ENCODE measurements around the gene RTL10.

- no peak for TF ChIP-seq POLR2A (IDR thresholded peaks at IDR 0.05; ENCODE audit: low read depth, low read length)
- TF ChIP-seq RCOR1 (IDR thresholded peaks at IDR 0.05; ENCODE audit: insufficient replicate concordance, low read length), result no peak
- TF ChIP-seq, protein P1, sequence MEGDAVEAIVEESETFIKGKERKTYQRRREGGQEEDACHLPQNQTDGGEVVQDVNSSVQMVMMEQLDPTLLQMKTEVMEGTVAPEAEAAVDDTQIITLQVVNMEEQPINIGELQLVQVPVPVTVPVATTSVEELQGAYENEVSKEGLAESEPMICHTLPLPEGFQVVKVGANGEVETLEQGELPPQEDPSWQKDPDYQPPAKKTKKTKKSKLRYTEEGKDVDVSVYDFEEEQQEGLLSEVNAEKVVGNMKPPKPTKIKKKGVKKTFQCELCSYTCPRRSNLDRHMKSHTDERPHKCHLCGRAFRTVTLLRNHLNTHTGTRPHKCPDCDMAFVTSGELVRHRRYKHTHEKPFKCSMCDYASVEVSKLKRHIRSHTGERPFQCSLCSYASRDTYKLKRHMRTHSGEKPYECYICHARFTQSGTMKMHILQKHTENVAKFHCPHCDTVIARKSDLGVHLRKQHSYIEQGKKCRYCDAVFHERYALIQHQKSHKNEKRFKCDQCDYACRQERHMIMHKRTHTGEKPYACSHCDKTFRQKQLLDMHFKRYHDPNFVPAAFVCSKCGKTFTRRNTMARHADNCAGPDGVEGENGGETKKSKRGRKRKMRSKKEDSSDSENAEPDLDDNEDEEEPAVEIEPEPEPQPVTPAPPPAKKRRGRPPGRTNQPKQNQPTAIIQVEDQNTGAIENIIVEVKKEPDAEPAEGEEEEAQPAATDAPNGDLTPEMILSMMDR (conservative IDR thresholded peaks at IDR 0.05; ENCODE audit: low read depth, low read length), result no peak
- TF ChIP-seq, protein P2, sequence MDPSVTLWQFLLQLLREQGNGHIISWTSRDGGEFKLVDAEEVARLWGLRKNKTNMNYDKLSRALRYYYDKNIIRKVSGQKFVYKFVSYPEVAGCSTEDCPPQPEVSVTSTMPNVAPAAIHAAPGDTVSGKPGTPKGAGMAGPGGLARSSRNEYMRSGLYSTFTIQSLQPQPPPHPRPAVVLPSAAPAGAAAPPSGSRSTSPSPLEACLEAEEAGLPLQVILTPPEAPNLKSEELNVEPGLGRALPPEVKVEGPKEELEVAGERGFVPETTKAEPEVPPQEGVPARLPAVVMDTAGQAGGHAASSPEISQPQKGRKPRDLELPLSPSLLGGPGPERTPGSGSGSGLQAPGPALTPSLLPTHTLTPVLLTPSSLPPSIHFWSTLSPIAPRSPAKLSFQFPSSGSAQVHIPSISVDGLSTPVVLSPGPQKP (IDR thresholded peaks at IDR 0.05; ENCODE audit: borderline replicate concordance, low read depth, low read length), result no peak
- no peak for TF ChIP-seq CEBPB (IDR thresholded peaks at IDR 0.05; ENCODE audit: low read depth, low read length)
- TF ChIP-seq SMC3 (IDR thresholded peaks at IDR 0.05; ENCODE audit: low read depth, low read length), result no peak
- no peak for TF ChIP-seq MXI1 (IDR thresholded peaks at IDR 0.05; ENCODE audit: borderline replicate concordance, low read depth, low read length)
- TF ChIP-seq RAD21 (IDR thresholded peaks at IDR 0.05; ENCODE audit: low read length), result no peak
- TF ChIP-seq MAZ (IDR thresholded peaks at IDR 0.05; ENCODE audit: borderline replicate concordance, low read depth, low read length), result no peak
Measured at GRCh38 chr22:19825904-19826618, 28.6 kb downstream of the RTL10 start.
